Effector CD8-positive, alpha-beta T cell (primary cell): ENCODE measurements around the gene TPGS2.
"Not testable (repeated sequence)": the region's sequence is repeated elsewhere in the genome, so short reads cannot be mapped to it uniquely, and the experiment has no call there.

Experiments
- DNase-seq: peaks from one replicate; lab custom pipeline; 2025; lab: John Stamatoyannopoulos, UW

The TPGS2 gene

GRCh38 chr18:36775396-36775795, 53.4 kb downstream of the TPGS2 start:
- DNase-seq, result no peak

DNA sequence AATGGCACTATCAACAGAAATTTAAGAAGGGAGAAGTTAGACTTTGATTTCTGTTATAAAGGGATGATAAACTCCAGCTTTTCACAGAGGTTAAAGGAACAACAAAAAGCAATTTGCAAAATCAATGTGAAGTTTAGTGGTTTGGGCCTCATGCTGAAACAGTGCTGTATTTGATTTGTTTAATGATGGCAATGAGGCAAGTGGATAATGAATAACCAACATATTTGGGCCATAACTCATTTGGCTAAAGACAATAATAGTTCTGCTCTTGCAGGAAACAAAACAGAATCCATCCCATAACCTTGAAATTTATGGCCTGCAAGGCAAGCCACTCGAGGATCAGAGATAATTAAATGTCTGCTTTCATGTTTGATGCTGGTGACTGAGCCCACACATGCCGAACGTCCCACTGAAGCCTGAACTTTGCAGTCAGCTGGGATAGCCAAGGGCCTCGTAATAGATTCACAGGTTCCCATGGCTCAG, 56.5 kb downstream of the TPGS2 start:
- no peak for DNase-seq

GRCh38 chr18:36771245-36771644, 57.6 kb downstream of the TPGS2 start:
- DNase-seq, result no peak

DNA sequence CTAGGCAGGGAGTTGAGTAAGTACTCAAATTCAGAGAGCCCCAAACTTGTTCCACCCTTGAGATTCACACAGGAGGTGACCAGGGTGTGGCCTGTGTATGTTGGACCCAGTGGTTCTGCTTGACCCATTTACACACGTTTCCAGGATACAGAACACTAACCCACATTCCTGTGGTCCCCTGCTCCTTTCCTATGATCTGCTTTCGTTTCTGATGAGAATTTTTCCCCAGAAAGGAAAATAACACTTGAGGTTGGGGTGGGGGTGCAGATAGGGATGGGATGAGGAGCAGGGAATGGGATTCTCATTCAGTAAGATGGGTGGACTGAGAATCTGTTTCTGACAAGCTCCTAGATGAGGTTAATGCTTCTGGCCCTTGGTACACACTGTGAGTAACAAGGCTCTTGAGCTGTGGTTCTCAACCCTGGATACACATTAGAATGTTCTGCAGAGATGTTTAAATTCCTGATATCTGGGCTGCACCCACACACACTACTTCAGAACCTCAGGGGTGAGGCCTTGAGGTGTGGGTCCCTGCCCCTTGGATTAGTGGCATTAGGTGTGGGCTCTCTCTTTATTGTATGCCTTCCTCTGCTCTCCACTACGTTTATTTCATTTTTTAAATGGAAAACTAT, 58.4 kb downstream of the TPGS2 start:
- no peak for DNase-seq

GRCh38 chr18:36769611-36770314, 59.0 kb downstream of the TPGS2 start:
- DNase-seq, result no peak

DNA sequence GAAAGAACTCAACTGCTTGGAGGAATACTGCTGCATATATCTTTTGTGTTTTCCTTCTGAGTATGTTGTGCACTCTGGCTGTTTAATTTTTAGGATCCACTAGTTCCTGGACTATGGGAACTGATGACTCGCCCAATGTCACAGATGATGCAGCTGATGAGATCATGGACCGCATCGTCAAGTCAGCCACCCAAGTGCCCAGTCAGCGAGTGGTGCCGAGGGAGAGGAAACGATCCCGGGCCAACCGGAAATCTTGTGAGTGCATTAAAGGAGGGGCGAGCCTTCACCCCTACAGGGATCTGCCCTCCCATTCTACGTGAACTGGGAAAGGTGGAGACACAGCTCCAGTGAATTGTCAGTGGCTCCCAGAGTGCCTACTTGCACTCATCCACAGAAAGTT, 59.6 kb downstream of the TPGS2 start:
- no peak for DNase-seq

DNA sequence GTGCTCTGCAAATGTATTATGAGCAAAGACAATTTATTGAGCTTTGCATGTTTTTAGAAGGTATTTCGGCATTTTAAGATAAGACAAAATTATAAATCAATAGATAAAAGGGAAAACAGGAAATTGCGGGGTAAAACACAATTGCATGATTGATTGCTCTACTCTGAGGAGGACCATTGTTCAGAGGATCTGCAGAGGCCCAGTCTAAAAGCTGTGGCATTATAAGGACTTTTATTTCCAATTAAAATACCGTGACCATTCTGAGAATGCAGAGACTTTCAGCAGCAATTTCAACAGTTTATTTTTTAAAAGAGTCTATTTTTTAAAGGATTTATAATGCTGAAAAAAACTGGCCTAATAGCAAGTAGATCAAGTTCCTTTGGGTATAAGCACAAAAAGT, 62.0 kb downstream of the TPGS2 start:
- no peak for DNase-seq

GRCh38 chr18:36762965-36763364, 65.8 kb downstream of the TPGS2 start:
- not testable (repeated sequence) for DNase-seq

DNA sequence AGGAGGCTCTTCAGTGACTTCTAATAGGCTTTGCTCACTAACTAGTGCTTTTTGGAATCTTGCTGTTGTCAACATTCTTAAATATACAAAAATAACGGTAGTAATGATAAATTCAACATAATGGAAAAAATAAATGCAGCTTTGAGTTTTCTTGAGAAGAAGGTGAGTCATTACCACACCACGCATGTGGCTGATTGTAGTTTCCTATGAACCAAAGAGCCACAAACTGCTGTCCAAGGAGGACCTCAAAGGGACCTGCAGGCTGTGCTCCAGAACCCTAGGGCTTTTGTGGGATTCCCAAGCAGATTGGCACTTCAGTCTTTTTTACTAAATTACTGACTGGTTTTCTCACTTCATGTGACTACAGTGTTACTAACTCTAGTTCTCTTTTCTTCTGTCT, 66.7 kb downstream of the TPGS2 start:
- no peak for DNase-seq

- DNase-seq, result no peak
Observed at GRCh38 chr18:36761186-36761698, 67.6 kb downstream of the TPGS2 start.

DNA sequence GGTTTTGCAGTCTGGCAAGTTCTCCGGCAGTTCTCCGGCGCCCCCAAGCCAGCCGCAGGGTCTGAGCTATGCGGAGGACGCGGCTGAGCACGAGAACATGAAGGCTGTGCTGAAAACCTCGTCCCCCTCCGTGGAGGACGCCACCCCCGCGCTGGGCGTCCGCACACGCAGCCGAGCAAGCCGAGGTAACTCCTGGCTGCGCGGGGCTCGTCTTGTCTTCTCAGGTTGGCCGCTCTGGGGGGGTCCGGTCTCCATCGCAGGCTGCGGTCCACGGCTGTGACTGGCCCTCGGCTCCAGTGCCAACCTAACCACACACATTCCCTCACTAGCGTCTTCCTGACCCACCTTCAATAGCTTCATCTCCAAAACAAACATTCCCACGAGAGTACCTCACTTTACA, 68.2 kb downstream of the TPGS2 start:
- no peak for DNase-seq

DNA sequence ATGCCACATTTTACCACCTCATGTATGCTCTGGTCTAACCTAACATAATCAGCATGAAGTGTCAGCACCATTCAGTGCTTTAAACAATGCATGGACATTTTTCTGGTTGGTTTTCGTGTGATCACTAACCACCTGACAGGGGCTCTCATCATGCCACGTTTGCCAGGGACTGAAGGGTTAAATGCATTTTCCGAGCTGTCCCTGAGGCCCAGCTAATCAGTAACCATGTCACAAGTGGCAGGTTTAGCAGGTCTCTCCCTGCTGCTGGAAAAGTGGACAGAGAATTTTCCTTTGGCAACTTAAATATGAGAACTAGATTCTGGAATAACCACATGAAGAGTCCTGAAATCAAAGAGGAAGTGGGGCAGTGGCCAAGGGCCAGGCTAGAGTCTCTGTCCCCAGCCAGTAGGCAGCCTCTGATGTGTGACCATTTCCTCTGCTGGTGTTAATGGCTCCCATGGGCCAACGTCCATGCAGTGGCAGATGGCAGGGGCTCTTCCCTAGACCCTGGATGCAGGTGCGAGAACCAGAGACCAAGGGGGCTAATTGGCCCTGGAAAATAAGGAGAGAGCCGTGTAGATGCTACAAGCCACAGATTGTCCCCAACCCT, 69.5 kb downstream of the TPGS2 start:
- no peak for DNase-seq

DNA sequence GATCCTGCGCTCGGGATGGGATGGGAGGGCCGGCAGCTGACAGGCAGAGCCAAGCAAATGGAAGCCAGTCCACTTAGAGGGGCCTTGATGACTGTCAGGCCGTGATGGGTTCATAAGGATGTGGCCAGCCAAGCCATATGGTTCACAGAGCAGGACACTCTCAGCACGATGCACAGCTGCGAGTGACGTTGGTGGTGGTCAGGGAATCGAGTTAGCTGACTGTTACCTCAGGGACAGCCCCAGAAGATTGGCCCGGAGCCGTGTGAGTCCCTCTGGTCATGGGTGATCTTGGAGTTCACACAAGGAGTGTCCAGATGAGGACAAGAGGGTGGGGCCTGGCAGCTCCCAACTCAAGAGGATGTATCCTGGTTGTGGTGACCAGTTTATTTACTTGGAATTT, 70.2 kb downstream of the TPGS2 start:
- no peak for DNase-seq

DNA sequence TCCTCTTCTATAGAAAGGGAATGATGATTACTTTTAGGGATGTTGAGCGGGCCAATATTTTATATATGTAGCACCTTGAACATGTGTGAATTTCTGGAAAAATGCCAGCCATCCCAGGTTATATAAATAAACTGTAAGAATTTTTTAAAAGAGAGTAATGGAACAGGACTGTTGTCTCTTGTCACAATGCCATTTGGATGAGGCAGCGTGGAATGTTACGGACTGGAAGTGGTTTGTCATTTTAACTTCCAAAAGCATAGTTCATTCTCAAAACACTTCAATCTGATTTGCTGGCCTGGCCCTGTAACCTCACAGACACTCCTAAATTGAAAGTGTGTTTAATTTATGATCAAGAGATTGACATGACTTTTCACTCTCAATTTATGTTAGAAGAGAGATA, 70.8 kb downstream of the TPGS2 start:
- no peak for DNase-seq

DNA sequence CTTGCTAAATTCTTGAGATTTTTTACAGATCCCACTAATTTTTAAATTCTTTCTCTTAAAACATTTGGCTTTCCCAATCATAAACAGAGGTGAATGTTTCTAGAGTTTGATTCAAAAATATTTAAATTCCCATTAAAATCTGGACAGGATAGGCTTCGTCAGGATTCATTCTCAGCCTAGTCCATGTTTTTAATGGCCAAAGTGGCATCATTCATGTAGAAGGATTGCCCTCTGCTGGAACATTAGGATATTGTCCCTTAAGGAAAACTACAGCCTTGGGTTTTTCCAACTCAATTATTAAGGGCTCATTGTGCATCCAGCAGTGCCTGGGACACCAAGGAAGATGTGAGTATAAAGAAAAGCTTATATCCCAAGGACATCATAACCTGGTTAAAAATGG, 71.7 kb downstream of the TPGS2 start:
- DNase-seq, result no peak

DNA sequence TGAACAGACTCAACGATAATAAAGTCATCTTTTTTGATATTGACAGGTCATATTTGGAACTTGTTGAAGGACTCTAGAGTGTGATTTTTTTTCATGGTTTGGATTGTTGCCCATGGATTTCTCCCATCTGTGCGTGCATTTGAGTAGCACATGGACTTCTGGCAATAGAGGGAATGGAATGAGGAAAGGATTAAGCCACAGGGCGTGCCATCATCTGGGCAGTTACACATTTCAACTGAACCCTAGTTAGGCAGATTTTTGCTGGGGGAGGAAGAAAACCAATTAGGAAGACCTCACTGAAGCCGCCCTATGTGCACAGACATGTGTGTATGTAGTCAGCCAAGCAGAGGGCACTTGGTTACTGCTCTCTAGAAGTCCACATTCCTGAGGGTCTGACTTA, 72.6 kb downstream of the TPGS2 start:
- no peak for DNase-seq

- DNase-seq, result no peak
Observed at GRCh38 chr18:36752929-36753865, 75.6 kb downstream of the TPGS2 start.

DNA sequence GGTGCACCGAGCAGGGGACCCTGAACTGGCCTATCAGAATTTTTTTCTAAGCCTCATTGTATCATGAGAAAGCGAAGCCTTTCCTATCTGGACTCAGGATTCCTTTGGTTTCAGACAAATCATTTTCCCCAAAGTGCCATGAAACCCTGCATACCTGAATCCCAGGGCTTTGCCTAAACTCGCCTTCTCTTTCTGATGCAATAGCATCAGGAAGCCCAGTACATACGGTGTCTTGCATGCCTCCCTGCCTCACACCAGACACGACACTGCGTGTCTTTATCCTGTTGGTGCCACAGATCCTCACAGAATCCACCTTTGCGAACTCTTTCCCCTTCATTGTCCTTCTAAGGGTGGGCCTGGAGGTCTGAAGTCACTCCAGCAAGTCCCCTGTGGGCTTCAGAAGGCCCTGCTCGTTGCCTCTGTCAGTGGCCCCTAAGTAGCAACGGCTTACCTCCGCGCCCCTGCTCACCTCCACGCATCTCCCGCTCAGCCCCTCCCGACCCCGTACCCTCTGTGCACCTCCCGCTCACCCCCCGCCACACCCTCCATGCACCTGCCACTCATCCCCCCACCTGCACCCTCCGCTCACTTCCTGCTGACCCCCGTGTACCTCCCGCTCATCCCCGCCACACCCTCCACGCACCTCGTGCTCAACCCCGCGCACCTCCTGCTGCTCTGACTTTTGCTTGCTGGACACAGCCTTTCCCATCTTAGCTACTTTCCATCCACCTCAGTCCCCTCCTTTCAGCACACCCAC, 83.4 kb downstream of the TPGS2 start:
- DNase-seq, result no peak

DNA sequence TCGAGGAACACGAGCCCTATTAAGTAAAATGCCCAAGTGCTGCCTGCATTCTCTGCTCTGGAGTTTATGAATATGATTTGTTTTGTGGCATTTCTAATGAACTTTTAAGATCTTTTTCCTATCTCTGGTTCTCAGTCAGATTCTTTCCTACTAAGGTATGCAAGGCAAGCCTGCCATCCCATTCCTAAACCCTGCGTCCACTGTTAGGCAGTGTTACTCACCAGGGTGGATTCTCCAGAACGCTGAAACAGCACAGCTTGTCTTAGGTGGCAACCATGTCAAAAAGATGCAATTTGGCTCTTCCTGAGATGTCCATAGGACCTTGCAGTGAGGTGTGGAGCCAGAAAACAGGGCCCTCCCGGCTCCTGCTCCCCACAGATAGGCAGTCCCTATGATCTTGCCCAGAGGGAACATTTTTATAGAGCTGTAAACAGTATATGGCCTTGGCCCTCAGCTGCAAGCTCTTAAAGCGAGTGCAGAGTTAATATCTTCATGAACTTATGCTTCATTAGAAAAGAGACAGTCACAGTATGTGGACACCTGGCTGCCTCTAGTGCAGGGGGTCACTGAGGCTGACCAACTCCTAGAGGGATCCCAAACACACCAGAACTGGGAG, 84.4 kb downstream of the TPGS2 start:
- DNase-seq, result no peak
